ENCODE measurements around the gene PRIM2.
"Not testable (repeated sequence)": the region's sequence is repeated elsewhere in the genome, so short reads cannot be mapped to it uniquely, and the experiment has no call there.

DNA sequence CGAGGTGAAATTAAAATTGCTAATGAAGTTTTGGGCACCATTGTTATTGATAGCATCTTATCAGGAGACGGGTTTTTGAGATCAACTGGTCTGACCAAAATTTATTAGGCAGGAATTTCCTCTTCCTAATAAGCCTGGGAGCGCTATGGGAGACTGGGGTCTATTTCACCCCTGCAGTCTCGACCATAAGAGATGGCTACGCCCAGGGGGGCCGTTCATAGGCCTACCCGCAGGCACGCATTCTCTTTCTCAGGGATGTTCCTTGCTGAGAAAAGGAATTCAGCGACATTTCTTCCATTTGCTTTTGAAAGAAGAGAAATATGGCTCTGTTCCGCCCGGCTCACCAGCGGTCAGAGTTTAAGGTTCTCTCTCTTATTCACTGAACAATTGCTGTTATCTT is 201.8 kb downstream of the PRIM2 start:
- not testable (repeated sequence) for TF ChIP-seq POLR2AphosphoS5, GABPA (IDR thresholded peaks at IDR 0.05; ENCODE audit: low read depth)
- TF ChIP-seq, protein P1, sequence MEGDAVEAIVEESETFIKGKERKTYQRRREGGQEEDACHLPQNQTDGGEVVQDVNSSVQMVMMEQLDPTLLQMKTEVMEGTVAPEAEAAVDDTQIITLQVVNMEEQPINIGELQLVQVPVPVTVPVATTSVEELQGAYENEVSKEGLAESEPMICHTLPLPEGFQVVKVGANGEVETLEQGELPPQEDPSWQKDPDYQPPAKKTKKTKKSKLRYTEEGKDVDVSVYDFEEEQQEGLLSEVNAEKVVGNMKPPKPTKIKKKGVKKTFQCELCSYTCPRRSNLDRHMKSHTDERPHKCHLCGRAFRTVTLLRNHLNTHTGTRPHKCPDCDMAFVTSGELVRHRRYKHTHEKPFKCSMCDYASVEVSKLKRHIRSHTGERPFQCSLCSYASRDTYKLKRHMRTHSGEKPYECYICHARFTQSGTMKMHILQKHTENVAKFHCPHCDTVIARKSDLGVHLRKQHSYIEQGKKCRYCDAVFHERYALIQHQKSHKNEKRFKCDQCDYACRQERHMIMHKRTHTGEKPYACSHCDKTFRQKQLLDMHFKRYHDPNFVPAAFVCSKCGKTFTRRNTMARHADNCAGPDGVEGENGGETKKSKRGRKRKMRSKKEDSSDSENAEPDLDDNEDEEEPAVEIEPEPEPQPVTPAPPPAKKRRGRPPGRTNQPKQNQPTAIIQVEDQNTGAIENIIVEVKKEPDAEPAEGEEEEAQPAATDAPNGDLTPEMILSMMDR (IDR thresholded peaks at IDR 0.05; ENCODE audit: insufficient read depth, low read length): not testable (repeated sequence)
- TF ChIP-seq, protein P2, sequence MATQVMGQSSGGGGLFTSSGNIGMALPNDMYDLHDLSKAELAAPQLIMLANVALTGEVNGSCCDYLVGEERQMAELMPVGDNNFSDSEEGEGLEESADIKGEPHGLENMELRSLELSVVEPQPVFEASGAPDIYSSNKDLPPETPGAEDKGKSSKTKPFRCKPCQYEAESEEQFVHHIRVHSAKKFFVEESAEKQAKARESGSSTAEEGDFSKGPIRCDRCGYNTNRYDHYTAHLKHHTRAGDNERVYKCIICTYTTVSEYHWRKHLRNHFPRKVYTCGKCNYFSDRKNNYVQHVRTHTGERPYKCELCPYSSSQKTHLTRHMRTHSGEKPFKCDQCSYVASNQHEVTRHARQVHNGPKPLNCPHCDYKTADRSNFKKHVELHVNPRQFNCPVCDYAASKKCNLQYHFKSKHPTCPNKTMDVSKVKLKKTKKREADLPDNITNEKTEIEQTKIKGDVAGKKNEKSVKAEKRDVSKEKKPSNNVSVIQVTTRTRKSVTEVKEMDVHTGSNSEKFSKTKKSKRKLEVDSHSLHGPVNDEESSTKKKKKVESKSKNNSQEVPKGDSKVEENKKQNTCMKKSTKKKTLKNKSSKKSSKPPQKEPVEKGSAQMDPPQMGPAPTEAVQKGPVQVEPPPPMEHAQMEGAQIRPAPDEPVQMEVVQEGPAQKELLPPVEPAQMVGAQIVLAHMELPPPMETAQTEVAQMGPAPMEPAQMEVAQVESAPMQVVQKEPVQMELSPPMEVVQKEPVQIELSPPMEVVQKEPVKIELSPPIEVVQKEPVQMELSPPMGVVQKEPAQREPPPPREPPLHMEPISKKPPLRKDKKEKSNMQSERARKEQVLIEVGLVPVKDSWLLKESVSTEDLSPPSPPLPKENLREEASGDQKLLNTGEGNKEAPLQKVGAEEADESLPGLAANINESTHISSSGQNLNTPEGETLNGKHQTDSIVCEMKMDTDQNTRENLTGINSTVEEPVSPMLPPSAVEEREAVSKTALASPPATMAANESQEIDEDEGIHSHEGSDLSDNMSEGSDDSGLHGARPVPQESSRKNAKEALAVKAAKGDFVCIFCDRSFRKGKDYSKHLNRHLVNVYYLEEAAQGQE (IDR thresholded peaks at IDR 0.05; ENCODE audit: insufficient replicate concordance, low read depth): not testable (repeated sequence)
